Fibroblast of skin of right biceps (primary cell): ENCODE data around the gene TCAF2.
"Not testable (repeated sequence)": the region's sequence is repeated elsewhere in the genome, so short reads cannot be mapped to it uniquely, and the experiment has no call there.

ENCODE experiments used
- DNase-seq: peaks from one replicate; pipeline ENCODE4 v3.0.0-alpha.2; 2013

Gene TCAF2

GRCh38 chr7:143620646-143621045 is at the start of gene TCAF2:
Gene TCAF2, plus strand, starts transcription at chr7:143620974.
- not testable (repeated sequence) for DNase-seq

GRCh38 chr7:143571501-143571900 is 49.3 kb upstream of the TCAF2 start, which contains the start of gene CTAGE15:
Gene CTAGE15, plus strand, starts transcription at chr7:143571801. Its CDS starts 17 bp downstream, at chr7:143571818.
- not testable (repeated sequence) for DNase-seq

DNA sequence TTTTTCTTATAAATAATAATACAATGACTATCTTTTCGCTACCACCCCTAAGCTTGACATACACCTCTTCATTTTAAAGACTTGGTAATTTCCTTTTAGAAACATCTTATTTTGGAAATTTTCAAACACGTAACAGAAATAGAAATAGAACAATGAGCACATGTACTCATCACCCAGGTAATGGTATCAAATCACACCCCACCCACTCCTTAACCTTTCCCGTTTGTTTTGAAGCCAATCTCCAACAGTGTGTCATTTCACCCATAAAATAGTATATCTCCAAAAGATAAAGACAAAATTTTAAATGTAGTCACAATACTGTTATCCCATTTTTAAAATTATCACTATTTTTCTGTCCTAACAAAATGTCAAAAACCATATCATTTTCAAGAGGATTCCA is 32.6 kb upstream of the TCAF2 start:
- not testable (repeated sequence) for DNase-seq

- DNase-seq, result not testable (repeated sequence)
Observed at GRCh38 chr7:143589897-143590296, 30.9 kb upstream of the TCAF2 start.

DNA sequence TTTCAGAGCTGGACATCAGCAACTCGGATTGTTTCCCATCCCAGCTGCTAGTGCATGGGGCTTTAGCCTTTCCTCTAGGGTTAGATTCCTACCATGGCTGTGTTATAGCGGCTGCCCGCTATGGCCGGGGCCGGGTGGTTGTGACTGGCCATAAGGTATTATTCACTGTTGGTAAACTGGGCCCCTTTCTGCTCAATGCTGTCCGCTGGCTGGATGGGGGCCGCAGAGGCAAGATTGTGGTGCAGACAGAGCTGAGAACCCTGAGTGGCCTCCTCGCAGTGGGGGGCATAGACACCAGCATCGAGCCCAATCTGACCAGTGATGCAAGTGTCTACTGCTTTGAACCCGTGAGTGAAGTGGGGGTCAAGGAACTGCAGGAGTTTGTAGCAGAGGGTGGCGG is 22.7 kb upstream of the TCAF2 start:
- DNase-seq, result not testable (repeated sequence)

DNA sequence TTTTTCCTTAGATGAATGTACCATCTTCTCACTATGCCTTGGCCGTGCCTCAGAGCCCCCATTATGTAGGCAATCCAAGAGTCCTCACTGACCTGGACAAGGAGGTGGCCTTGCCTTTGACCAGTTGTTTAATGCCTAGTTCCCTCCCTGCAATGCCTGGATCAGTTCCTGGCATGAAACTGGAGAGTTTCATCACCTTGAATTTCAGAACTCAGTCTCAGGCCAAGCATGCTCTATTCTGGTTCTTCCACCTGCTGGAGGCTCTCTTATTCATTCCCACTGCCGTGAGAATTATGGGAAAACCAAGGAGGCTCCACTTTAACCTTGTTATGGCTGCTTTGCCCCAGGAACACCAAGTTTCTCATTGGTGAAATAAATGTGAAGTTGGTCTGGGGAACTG is 17.2 kb upstream of the TCAF2 start:
- not testable (repeated sequence) for DNase-seq

GRCh38 chr7:143606088-143606487 is 14.7 kb upstream of the TCAF2 start:
- DNase-seq, result not testable (repeated sequence)

DNA sequence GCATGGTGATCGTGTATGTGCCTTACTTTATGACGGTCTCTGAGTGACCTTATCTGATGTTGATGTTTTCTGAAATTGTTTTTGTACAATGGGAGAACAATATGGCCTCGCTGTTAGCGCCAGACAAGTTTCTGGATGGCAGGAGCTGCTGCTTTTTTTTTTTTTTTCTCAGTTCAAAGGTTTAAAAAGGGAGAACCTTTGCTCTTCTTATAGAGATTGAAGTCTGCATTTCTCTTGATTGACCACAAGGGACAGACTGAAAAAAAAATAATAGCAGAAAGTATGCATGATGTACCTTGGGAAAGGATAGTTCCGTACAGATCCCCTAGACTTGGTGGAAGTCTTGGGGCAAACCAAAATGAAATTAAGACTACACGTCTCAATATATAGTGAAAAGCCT is 5.2 kb upstream of the TCAF2 start:
- not testable (repeated sequence) for DNase-seq

DNA sequence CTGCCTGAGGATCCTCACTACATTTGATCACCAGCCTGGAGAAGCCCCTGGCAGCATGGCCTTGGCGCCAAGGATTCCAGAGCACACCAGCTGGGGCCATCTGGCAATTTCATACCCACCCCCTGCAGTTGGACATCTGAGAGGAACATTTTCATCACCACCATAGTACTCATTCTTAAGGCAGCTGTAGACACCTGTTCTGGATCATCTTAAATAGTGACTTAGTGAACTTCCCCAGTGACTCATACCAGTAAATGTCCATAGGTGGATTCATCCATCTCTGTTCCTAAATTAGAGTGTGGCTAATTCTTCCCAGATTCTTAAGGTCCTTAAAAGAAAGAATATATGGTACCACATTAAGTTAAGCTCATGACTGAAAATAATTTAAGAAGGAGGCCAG is 3.6 kb upstream of the TCAF2 start:
- not testable (repeated sequence) for DNase-seq

DNA sequence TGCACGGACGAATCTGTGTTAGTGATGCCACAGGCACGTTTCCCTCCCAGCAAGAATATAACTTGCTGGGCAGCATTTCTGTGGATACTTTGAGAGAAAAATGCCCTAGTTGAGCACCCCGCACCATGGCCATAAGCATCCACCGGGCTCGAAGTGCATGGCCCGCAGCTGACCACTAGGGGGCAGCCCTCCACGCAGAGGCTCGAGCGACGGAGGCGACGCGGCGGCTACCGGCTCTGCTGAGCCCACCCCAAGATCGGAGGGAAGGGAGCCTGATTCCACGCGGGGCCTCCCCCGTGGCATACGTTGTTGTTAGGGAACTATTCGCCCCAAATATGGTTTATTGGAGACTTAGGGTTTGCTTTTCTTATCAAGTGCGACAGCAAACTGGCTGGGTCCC is 716 bp upstream of the TCAF2 start:
- not testable (repeated sequence) for DNase-seq

DNA sequence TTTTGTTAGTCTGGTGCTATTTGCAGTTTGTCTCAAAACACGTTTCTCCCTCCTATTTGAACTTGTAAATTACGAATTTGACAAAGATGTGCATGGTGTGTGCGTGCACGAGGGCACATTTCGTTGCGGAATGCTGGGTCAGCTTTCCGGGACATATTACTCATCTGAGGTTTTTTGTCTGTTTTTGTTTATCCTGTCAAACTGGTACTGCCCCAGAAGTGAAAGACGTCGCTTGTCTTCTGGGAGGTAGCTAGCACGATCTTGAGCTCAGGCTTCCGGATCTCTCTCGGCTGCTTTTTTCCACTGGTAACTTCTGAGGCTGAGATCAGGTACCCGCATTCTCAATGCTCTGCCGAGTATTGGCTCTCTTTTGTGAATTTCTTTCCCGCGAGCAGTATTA is 401 bp downstream of the TCAF2 start:
- DNase-seq, result not testable (repeated sequence)

GRCh38 chr7:143622130-143622529 is 1.4 kb downstream of the TCAF2 start:
- not testable (repeated sequence) for DNase-seq

DNA sequence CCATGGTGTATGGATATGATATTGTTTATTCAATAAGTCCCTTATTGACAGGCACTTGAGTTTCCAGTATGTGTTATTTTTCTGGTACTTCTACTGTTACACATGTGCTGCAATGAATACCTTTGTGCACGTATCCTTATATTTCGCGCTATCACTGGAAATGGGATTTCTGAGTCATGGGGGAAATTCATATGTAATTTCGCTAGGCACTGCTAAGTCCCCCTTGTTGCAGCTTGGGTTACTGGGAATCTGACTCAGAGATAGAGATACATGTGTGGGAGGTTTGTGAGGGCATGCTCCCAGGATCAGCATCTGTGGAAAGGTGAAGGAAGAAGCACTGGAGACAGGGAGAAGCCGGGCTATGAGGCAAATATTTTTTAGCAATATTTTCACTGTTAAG is 9.9 kb downstream of the TCAF2 start:
- not testable (repeated sequence) for DNase-seq

- not testable (repeated sequence) for DNase-seq
Observed at GRCh38 chr7:143632506-143632905, 11.7 kb downstream of the TCAF2 start.

GRCh38 chr7:143633013-143633618 is 12.3 kb downstream of the TCAF2 start:
- DNase-seq, result not testable (repeated sequence)

- not testable (repeated sequence) for DNase-seq
Observed at GRCh38 chr7:143635364-143636240, 14.8 kb downstream of the TCAF2 start.

GRCh38 chr7:143639372-143639771 is 18.6 kb downstream of the TCAF2 start:
- not testable (repeated sequence) for DNase-seq

- DNase-seq, result not testable (repeated sequence)
Observed at GRCh38 chr7:143640528-143641189, 19.9 kb downstream of the TCAF2 start.

GRCh38 chr7:143646598-143646997 is 25.8 kb downstream of the TCAF2 start:
- not testable (repeated sequence) for DNase-seq

DNA sequence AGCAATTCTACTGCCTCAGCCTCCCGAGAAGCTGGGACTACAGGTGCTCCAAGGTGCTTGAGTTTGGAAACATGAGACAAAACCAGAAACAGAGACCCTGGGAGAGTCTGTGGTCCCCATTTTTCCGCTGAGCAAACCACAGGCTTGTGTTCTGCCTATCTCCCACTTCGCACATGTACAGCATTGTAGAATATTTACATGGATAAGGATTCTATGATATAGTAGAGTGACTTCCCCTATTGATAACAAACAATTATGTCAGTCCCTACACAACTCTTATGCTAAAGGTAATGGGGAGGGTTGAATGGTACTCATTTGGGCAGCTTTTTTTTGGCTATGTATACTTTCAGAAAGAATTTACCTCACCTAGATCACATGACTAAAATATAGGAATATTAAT is 29.1 kb downstream of the TCAF2 start:
- DNase-seq, result not testable (repeated sequence)

DNA sequence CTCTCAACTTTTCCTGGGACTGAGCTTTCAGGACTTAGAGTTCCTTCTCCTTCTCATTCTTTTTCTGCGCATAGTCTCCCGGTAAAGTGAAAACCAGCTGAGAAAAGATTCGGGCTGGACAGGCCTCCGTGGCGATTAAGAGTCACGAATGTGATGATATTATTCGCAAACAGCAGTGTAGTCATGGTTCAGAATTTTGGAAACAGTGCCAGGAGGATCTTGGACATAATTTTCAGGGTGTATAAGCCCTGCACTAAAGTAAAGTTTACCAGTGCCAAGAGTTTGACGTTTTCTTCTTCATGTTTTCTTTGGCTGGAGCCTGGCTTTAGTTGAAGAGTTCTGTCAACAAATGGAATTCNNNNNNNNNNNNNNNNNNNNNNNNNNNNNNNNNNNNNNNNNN is 29.7 kb downstream of the TCAF2 start:
- not testable (repeated sequence) for DNase-seq
